LNCaP clone FGC (cell line): ENCODE data around the gene RAD51B.
"Not testable (repeated sequence)": the region's sequence is repeated elsewhere in the genome, so short reads cannot be mapped to it uniquely, and the experiment has no call there.

Source experiments
- DNase-seq: peaks from one replicate; pipeline ENCODE4 v3.0.0-alpha.2; 2011; ENCODE audit warnings: low read depth
- H3K4me3 ChIP-seq: 2 replicates; pipeline ENCODE4 v1.5.1; 2011; ENCODE audit warnings: mild to moderate bottlenecking, low read depth, low read length, control low read depth
- TF ChIP-seq, protein P1 (sequence below): IDR thresholded peaks from 2 replicates; pipeline ENCODE4 v1.5.1; 2012; ENCODE audit warnings: mild to moderate bottlenecking; ENCODE audit not compliant: control insufficient read depth, insufficient read depth; ENCODE audit errors: extremely low read depth

Gene RAD51B

DNA sequence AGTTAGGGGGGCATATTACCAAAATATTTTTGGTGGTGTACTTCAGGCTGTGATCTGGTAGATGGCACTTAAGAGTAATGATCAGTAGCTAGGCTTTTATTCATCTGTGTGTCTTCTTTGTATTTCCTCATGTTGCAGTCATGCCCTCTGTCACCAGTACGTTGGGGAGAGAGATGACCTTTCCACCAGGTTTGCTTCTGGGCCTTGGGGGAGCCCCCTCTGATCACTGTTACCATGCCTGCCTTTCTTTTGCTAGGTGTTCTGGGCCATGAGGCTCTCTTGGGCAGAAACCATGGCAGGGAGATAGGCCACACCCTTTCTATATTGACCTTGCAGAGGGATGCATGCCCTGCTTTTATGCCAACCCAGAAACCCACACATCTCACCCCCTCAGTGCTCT lies 208.5 kb downstream of the RAD51B start:
- TF ChIP-seq, protein P1, sequence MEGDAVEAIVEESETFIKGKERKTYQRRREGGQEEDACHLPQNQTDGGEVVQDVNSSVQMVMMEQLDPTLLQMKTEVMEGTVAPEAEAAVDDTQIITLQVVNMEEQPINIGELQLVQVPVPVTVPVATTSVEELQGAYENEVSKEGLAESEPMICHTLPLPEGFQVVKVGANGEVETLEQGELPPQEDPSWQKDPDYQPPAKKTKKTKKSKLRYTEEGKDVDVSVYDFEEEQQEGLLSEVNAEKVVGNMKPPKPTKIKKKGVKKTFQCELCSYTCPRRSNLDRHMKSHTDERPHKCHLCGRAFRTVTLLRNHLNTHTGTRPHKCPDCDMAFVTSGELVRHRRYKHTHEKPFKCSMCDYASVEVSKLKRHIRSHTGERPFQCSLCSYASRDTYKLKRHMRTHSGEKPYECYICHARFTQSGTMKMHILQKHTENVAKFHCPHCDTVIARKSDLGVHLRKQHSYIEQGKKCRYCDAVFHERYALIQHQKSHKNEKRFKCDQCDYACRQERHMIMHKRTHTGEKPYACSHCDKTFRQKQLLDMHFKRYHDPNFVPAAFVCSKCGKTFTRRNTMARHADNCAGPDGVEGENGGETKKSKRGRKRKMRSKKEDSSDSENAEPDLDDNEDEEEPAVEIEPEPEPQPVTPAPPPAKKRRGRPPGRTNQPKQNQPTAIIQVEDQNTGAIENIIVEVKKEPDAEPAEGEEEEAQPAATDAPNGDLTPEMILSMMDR: no peak
- no peak overlapping the region for H3K4me3 ChIP-seq
- no peak for DNase-seq

DNA sequence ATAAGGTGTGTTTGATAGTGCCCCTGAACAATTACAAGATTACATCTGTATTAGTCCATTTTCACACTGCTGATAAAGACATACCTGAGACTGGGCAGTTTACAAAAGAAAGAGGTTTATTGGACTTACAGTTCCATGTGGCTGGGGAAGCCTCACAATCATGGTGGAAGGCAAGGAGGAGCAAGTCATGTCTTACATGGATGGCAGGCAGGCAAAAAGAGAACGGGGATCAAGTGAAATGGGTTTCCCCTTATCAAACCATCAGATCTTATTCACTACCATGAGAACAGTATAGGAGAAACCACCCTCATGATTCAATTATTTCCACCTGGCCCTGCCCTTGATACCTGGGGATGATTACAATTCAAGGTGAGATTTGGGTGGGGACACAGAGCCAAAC lies 211.4 kb downstream of the RAD51B start:
- not testable (repeated sequence) for H3K4me3 ChIP-seq, DNase-seq

DNA sequence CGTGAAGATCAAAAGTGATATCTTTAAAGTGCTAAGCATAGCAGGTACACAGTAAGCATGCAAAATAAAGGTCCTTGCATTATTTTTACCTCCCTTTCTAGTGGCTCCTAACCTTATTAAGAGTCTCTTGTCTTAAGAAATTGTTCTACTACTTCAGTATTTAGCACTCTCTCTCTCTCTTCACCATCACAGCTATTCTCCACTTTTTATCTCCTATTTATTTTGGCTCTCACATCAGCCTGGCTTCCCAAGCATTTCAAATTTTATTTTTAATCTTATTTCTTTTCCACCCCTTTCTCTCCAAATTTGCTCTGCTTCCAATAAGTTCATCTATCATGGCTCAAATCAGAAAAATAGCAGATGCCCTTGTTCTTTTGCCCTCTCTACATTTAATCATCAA lies 212.6 kb downstream of the RAD51B start:
- DNase-seq: no peak
- H3K4me3 ChIP-seq: no peak overlapping the region
- TF ChIP-seq, protein P1: no peak

DNA sequence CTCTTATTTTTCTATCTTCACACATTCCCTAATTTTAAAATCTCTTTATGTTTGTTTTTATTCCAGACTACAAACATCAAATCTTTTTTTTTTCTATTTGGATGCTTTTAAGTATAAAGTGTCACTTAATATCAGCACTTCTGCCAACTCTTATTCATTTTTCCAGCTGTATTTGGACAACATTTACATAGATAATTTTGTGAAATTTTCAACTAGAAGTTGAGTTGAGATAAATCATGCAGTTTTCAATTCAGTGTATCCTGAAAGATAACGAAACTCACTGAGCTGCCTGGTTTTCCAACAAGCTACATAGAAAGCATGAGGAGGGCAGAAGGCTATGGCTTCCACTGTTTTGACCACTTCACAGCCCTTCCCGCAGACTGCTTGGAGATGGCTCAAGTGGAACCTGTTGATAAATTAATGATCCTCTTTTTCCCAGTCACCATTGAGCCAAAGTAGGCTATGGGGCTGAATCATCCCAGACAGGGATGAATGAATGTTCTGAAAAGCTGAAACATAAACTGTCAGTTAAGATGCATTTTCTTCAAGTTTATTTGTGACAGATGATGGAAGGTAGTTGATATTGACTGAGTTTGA lies 213.9 kb downstream of the RAD51B start:
- no peak overlapping the region for H3K4me3 ChIP-seq
- TF ChIP-seq, protein P1: no peak
- no peak for DNase-seq

DNA sequence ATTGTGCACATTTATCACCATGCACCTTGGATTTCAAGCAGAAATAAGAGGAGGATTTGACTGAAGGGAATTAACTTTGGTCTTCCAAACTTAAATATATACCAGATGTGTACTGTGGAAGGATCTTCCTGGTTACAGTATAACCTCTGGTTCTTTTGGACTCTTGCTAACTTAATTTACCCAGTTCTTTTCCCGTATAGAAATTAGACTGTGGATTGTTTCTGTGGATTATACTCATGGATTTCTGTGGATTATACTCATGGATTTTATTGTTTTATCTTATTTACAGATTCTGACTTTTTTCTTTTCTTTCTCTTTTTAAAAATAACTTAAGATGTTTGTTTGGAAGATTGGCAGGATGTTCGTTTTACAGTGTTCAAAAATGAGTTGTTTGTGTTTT lies 215.3 kb downstream of the RAD51B start:
- DNase-seq: no peak
- no peak overlapping the region for H3K4me3 ChIP-seq
- TF ChIP-seq, protein P1: no peak

DNA sequence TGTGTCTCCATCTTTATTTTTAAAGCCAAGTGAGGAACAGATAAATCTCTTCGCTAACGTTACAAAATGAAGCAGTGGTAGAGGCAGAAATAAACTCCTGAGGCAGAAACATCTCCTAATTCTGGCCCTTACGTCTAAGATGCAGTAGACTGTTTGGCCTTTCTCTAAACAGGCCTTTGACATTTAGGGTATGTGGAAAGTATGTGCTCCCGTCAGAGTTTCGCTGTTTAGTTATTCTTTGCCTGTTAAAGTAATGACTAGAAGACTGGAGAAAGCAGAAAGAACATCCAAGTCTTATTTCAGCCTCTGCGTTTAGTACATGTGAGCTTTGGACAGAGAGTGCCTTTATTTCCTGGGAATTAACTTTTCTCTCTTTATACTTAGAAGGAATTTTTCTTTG lies 216.6 kb downstream of the RAD51B start:
- DNase-seq: no peak
- H3K4me3 ChIP-seq: no peak overlapping the region
- TF ChIP-seq, protein P1: no peak

DNA sequence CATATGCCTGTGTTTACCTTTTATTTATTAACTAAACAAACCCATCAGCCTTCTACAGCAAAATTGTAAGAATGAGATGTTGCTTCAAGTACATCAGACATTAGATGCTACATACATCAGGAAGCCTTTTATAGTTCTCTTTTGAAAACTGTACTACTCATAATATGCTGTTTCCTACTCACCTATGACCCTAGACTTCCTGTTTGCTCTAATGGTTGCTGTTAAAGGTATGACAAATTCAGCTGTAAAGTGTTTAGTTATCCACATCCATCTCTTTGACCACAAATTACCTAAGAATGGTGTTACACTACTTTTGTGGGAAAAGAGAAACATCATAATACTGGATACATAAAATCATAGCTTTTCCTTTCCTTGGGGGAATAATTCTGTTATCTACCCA lies 220.0 kb downstream of the RAD51B start:
- TF ChIP-seq, protein P1: no peak
- no peak for DNase-seq
- H3K4me3 ChIP-seq: no peak overlapping the region
